Effector CD8-positive, alpha-beta T cell (primary cell): ENCODE results near the gene RARB.

Source experiments
- DNase-seq: peaks from one replicate; lab custom pipeline; 2025; lab: John Stamatoyannopoulos, UW

RARB gene

DNA sequence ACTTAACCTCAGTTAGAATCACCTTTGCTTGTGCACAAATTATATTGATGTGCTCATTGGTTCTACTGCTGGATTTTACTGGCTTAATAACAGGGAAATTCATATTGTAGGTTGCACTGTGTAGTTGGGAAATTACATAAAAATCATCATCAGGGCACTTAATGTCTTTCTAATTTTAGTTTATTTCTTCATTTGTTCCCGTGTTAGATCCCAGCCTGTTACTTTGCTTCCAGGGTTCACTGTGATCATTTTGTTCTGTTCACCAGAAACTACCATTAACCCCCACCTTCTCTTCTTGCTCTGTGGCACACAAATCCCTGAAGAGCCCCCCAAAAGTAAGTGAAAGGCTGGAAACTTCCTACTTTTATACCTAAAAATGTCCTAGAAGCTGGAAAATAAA is 80.4 kb downstream of the RARB start:
- DNase-seq = no peak

DNA sequence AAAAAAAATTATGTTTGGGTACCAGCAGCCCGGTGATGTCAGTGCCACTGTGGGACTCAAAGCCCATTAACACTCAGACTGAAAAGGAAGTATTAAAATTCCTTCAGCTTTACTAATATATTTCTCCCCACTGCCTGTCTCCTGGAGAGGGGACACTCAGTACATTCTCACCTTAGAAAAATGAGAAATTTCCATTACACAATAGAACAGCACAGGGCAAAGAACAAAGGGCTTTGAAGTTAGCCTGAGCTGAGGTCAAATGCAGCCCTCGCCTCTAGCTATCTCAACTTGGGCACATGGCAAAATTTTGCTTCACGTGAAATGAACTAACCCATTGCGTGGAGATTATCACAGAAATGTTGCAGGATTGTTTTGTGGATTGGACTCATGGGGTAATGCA is 80.8 kb downstream of the RARB start:
- no peak for DNase-seq

DNA sequence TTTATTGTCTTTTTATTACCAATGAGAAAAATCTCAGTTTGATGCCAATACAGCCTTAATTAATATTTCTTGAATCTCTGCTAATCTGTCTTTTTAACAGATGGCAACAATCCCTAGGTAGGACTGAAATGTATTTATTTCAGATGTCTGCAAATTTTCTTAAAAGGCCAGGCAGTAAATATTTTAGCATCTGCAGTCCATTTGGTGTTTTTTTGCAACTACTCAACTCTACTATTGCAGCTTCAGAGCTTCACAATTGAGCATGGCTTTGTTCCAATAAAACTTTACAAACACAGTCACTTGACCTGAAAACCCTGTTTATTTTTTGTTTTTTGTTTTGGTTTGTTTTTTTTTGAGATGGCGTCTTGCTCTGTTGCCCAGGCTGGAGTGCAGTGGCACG is 82.7 kb downstream of the RARB start:
- no peak for DNase-seq

DNA sequence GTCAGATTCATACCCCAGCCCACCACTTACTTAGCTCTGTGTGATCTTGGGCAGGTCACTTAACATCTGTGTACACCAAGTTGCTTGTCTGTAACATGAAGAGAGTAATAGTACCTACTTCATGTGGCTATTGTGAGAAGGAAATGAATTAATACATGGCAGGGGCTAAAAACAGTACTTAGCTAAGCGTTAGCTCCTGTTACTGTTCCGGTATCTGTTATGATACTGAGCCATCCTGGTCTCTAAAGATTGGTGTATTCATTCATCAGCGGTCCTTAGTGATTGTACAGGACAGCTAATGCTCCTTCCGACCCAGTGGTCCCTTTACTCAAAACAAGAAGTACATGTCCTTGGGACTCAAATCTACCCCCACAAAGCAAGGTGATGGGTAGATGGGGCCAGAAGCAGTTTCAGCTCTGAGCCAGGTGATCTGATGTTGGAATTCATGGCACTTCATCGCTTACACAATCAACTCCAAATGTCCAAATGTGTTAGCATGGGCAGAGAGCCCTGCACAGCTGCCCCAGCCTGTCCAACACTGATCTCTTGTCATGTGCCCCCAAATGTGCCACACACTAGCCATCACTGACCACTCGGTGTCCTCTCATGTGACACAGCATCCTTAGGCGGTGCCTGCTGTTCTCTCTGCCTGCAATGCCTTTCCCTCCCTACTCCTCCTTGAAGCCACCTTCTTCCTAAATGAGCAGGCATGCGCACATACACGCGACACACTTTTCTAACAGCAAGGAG is 84.1 kb downstream of the RARB start:
- no peak for DNase-seq

DNA sequence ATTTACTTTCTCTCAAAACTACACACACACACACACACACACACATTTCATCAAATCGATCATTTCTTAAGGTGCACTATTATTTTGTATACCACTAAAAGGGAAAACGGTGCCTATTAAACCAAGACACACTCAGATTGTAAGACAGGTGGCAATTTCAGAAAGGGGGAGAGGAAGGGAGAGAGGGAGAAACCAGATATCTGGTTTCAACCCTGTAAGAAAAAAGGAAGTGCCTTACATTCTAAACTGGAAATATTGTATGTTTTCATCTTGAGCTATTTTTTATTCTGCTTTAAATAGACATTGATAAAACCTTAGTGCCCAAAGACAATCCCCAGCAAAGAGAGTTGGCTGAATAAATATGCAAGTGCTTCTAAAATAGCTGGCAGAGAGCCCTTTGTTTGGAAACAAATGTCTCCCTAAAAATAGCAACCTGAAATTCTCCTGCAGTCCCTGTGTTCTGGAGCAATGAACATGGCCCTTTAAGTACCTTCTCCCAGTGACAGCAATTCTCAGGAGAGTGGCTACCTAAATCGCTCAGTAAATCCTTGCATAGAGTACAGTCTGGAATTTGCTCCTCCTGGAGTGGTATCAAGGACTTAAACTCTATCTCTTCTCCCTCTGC is 85.7 kb downstream of the RARB start:
- no peak for DNase-seq

DNA sequence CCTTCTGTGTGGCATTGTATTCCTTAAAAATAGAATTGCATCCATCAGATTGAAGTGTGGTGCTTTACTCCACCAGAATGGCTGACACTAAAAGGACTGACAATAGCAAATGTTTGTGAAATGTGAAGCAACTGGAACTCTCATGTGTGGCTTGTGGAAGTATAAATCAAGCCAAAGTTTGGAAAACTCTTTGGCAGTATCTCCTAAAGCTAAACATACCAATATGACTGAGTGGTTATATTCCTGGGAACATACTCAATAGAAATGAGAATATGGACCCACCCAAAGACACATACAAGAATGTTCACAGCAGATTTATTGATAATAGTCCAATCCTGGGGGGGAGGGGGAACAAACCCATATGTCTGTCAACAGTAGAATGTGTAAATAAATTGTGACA is 87.1 kb downstream of the RARB start:
- no peak for DNase-seq

DNA sequence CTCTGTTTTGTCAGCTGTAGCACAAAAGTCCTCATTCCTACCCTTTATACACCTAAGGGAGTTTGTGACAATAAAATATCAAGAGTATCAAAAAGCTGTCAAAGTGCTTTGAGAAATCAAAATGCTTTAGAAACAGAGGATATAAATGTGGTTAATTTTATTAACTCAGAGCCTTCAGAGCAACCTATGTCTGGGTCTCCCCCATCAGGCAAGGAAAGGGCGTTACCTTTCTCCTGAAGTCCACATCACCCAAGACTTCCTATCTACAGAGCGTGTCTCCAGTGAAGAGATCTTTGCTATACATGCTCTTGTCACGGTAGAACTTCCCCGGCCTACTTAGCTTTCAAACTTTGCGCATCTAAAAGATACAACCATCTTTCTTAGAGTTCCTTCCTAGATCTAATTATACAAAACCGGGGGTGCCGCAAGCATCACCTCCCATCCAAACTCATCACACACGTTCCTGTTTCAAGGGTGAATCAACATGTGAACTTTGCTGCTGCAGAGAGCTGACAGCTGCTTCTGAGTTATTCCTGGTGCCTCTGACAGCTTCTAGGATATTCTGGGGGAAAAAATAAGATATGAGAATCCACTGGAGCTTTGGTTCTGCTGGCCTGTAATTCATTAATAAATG is 93.0 kb downstream of the RARB start:
- DNase-seq = no peak

DNA sequence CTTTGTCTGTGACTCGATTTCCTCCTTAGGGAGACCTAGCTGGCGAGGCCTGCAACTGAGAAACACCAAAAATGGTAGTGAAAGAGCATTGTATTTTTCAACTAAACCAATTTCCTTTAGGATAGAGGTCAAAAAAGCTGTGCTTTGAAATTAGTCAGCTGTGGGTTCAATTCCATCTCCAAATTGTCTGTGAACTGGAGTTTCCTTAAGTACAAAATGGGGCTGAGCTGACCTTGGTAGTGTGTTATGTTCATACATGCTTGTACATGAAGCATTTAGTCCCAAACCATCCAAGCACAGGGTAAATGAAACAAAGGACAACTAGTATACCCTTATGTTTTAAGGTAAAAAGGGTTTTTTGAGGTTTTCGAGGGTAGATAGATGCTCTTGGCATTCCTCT is 99.3 kb downstream of the RARB start:
- no peak for DNase-seq

DNA sequence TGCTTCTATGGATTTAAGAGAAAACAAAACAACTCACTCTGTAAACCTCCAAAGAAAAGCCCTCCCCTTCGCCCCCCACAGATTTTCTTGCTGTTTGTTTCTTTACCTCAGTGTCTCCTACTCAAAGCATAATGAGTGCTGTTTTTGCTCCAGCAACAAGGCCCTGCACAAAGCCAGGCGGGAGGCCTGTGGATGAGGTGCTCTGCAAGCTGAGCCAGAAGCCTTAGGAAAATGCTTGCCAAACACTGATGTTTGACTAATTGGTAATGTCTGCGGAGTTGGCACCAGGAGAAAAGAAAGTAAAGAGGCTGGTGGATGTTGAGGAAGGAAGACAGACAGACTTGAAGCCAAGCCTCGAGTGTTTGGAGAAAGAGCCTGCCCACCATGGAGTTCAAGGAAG is 99.7 kb downstream of the RARB start:
- DNase-seq = no peak

DNA sequence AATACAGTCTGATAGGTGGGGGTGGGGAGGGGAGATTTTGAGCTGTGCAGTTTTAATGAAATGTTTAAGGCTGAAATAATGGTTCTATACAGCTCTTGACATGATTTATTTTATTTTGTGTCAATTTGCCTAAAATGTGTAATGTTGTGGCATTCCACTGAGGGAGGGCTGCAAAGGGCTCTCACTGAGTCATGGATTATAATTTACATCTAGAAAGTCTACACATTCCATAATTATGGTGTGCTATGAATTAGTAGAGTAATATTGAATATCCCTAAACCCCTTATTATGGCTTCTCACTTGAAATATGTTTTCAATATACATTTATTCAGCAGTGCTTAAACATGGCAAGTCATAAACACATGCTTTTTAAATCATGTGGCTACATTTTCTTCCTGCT is 103.9 kb downstream of the RARB start:
- DNase-seq = no peak

DNA sequence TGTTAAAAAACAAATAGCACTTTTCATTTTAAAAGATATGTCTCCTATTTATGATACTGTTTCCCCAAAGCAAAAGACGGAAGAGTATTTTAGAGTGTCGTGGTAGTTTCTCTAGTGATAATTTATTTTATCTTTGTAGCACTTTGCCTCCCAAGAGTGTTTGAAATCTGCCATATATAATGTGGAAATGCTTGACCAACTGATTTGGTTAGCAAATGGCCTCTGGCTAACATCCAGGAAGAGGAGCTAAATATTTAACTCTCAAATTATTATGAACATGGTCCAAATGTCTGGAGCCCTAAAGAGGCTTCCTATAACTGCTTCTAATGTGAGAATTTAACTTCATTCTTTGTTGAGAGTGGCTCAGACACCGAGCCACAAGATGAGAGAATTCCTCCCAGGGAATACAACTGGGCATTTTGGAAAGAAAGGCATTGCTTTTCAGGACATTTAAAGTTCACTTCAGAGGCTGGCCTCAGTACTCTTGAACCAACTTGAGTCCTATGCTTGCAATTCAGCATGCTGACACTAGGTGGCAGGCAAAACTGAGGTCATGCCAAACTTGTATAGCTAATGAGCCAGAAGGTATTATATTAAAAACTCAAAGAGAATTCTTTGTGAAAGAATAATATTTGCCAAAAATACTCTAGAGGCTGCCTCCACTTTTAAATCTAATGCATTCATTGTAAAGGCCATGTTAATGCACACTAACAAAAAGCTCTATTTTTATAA is 104.5 kb downstream of the RARB start:
- DNase-seq = no peak

DNA sequence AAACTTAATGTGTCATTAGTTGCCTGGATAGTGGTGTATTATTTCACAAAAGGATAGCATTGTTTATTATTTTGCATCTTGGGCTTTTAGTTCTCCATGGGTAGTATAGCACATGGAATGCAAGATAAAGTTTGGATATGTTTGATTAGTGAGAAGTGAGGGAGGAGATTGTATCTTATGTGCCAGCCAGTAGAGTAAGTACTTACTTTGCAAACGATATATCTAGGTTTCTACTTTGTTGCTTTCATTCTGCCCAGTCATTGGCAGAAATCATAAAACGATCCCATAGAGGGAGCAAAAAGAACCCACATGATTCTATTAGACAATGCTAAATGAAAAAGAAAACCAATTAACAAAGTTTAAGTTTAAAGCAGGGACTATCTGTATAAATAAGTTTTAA is 105.3 kb downstream of the RARB start:
- DNase-seq = no peak

DNA sequence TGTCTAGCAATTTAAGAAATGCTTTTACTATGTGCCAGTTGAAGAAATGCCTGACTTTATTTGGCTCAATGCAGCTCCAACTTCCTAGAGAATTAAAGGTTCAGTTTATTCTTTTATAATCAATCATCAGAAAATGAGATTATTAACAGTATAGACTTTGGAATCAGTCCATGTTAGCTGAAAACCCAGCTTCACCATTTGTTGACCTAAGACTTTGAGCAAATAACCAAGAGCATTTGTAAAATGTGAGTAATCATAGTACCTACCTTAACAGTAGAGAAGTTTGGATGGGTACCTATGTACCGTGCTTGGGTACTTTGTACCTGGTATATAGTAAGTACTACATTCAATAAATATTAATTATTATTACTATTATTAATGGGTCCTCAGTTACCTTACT is 105.9 kb downstream of the RARB start:
- DNase-seq = no peak

DNA sequence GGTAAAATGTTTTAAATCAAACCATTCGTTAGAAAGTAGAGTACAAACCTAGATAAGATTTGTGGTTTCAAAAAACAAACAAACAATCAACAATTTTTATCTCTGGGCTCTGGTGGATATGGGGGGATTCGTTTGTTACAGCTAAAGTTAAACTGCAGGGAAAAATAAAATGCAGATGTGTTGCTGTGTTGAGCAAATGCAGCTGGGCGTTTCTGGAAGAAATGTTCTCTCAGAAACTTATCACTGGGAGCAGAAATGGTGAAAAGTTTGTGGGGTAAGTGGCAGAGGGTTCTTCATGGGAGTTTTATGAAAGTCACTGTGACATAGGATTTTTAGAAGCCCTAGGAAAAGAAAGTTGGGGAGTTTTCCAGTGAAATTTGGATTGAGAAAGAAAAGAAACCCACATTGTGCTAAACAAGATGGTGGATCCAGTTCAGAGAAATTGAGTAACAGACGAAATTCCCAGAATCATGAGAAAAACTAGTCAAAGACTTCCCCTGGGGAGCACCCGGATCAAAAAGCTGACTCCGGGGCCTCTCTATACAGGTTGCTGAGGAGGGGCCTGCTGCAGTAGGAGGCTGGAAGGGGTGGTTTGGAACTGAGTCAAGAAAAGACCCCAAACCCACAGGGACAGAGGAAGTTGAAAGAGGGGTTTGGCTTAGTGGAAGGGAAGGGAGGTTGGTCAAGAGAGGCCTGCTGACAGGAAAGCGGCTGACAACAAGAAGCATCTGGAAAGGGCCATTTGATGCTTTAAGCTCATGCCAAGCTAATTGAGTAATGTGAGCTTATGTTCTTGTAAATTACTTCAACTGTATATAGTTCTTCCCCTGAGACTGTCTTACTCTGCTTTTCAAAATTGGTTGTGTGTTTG is 108.7 kb downstream of the RARB start:
- DNase-seq = no peak

DNA sequence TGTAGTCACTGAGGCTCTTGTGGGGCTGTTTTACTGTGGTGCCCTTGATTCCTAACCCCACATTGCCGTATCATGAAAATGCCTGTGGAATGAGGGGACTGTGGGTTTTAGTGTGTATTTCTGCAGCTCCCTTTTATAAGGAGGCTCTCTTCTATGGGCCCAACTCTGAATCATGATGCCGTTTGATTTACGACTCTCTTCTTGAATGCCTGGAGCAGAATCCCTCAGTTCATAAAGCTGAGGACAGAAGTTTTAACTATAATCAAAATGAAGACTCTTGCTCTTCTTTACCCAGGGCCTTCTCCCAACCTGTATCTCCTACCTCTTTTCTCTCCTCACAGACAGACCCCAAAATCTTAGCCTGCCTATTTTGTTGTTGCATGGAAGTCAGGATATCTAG is 109.5 kb downstream of the RARB start:
- no peak for DNase-seq

DNA sequence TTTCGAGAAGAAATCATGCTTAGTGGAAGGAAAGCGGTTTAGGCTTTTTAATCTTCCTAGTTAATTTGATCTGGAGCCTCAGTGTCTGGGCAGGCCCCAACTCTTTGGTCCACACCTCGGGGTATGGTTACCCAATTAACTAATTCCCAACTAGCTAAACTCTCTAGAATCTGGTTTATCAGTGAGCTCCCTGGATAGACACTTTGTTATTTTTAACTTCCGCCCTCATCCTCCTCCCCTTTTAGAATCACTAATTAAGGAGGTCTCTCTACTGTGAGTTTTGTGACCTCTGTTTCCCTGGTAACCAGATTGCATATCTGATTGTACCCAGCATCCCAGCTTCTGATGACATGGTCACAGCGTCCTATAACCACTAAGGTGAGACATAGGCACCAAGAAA is 112.2 kb downstream of the RARB start:
- DNase-seq = no peak

DNA sequence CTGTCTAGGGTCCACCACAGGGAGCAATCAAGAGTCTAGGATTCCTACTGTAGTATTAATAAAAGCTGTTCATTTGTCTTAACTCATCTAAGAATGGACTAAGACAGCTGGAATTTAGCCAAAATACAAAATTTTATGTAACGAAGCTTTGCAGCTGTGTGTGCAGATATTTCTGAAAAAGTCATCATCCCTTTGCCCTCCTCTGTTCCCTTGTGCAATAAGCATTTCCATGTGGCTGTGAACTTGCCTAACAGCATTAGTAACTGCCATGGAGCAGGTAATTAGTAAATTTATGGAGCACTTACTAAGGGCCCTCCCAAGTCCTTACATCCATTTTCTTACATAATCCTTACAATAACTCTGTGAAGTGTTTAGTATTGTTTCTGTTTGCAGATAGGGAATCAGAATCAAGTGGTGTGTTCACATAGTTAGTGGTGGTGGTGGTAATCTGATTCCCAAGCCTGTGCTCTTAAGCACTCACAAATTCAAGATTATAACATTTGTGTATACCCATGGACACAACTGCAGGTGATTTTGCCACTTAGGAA is 114.5 kb downstream of the RARB start:
- no peak for DNase-seq

DNA sequence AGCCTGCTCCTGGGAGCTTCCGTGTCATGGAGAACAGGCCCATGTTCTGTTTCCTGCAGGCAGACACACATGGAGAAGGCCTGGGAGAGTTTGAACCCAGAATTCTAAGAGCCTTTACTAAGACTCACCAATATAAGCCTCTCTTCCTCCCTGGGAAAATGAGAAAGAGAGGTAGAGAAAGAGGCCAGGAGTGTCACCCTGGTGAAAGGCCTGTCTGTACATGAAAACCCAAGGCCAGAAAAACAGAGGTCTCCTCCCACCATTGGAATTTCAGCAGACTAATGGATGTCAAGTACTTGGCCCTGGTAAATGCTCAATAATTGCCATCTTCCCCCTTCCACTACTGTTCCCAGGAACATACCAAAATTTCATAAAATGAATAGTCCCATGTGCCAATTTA is 119.0 kb downstream of the RARB start:
- no peak for DNase-seq

DNA sequence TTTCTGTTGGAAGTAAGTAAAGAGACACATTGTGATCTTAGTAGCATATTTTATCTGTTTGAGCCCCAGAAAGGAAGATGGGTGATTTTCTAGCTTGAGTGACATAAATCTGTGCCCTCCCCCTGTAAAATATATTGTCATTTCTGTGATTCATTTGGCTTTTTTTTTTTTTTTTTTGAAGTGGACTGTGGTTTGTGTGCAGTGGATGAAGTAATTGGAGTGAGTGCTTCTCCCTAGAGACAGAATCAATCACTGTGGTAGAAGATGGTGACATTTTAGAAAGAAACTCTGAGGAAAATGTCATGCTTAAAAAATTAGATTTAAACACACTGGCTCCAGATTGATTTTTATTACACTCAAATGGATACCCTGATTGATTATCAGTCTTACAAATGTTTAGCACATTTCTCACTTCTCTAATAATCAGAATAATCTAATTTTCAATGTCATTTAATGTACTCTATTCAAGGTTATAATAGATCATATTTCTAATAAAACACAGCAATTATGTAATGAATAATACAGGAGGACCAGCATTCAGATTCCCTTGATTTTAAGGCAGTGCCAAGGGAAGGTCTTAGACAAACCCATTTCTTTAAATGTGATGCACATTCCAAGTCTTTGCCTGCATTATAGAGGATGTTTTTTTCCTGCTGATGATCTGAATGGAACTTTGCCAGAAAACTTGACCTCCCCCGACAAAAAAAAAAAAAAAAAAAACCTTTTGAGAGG is 120.0 kb downstream of the RARB start:
- no peak for DNase-seq

DNA sequence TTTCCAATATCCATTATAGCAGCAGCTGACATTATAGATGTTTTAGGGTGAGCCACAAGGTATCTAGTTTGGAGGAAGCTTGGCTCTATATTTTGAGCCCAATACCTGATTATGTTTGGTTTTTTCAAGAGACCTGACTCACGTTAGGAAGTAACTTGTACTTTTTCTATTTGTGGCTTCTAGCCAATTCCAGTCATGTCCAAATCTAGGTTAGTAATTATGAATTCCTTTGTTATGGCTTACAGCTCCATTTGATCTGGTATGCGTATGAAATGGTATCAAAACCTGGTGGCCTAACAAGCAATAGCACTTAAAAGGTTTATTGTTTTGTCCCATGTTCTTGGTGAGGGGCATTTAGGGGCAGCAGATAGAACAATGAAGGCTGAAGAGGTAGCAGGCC is 120.8 kb downstream of the RARB start:
- no peak for DNase-seq

DNA sequence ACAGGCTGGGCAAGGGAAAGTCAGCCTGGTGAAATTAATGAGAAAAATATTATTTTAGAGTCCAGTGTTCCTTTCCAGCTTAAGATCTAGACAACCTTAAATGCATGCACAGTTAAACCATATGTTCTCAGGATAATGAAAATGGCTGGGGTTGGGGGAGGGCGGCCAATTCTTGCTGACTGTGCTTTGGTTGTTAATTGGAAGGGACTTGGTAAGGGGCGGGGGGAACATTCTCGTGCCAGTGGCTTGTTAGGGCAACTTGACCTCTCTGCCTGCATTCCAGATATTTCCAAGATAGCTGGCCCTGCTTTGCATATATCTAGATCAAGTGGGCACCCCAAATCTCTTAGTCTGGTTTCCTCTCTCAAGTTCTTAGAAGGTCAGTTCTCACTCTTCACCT is 124.2 kb downstream of the RARB start:
- DNase-seq = no peak
